ENCODE measurements around the gene C1orf52.
"Not testable (repeated sequence)": the region's sequence is repeated elsewhere in the genome, so short reads cannot be mapped to it uniquely, and the experiment has no call there.

C1orf52 gene

DNA sequence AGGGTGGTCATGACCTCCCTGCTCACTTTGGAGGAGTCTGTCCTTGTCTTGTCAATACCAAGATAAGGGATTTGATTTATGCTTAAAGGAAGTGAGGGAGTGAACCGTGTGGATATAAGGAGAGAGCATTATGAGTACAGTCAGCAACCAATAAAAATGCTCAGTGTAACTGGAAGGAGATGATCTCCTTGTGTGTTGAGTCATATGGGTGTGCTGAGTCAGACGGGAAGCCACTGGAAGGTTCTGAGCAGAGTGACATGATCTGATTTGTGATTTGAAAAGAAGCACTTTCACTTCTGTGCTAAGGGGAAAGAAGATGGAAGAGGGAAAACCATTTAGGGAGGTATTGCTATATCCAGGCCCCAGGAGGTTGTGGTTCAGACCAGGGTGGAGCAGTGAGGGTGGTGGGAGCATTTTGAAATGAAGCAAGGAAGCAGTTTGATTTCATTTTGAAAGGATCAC, 19.4 kb upstream of the C1orf52 start:
- no peak for DNase-seq (ENCODE audit: low read depth, low spot score)

DNA sequence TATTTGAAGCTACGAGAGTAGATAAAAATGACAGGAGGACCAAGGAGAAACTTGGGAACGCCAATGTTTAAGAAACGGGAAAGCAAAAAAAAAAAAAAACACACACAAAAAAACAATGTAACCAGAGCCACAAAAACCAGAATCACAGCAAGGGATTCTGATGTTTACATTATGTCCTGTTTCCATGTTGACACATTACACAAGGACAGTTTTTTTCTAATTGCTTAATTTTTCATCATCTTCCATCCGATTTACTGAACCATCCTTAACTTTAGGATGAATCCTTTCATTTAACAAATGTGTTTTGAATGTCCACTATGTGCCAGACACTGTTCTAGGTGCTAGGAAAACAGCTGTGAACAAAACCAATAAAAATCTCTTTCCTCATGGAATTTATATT, 18.3 kb upstream of the C1orf52 start:
- no peak for DNase-seq (ENCODE audit: low read depth, low spot score)

DNA sequence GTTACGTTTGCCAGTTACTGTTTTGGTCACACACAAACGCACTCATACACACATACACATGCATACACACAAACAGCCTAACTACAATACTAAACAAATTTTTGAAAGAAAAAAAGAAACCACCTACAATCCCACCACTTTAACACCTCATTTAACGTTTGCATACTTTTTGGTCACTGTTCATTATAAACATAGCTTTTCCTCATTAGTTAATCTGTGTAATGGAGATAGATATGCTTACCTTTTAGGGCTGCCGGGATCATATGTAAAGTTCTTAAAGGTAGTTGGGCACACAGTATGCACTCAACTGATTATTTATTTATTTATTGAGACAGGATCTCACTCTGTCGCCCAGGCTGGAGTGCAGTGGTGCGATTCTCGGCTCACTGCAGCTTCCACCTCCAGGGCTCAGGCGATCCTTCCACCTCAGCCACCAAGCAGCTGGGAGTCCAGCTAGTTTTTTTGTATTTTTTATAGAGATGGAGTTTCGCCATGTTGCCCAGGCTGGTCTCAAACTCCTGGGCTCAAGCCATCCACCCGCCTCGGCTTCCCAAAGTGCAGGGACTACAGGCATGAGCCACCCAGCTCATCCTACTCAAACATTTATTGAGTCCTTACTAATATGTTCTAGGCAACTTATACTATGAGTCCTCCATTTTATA, 17.6 kb upstream of the C1orf52 start:
- DNase-seq (ENCODE audit: low read depth, low spot score): no peak

DNA sequence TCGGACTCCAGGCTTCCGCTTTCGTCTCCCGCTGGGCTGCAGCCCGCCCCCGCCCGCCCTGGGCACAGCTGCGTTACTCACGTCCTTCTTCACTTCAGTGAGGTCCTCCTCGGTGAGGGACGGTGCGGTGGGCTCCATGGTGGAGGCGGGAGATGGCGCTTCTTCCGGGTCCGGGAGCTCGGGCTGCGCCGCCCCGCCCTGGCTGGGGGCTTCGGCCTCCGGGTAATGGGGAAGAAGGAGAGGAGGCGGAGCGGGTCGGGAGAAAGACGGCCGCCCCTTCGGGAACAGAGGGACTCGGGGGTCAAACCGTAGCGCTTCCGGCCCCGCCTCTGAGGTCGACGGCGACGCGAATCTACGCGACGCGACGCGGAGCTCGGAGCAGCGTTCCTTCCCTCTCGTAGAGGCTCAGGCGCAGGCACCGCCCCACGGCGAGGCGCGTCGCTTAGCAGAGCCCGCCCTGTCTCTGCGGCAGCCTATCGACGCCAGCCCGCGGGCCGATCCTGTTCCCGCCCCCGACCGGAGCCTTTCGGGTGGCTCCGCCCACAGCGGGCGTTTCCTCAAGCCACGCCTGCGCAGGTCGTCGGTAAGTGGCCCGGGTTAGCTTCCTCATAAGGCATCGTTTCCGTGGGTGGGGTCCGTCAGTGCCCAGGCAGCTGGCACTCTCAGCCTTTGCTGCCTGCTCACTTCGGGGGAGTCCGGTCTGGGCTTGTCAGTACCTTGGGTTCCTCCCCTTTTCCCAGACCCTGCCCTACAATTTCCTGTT, 16.9 kb upstream of the C1orf52 start, which contains the start of gene BCL10:
TSS of gene BCL10 (minus strand) at position 418 of the 763 bp plus-strand sequence. CDS start at position 138, 280 bp downstream.
- peak; percentile 87 for DNase-seq (ENCODE audit: low read depth, low spot score)

DNA sequence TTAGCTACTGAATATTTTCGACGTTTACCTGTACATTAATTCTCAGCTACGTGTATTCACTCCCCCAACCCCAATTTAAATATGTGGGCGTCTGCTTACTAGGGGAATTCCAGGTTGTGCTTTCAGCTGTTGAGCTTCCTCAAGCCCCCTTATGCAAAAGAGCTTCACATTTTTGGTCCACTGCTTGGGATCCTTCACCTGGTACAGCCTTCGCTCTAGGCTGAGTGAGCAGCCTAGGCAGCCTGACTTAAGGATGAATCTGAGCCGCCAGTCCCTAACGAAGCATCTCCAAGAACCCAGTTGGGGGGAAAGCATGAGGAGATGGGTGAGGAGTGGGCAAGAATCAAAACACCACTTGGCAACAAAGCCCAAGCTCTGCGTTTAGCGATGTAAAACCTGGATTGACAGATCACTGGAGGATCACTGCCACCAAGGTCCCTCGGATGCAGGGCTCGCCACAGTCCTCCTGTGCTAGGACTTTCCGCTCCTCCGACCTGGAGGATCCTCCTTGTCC, 16.3 kb upstream of the C1orf52 start:
- DNase-seq (ENCODE audit: low read depth, low spot score): no peak

DNA sequence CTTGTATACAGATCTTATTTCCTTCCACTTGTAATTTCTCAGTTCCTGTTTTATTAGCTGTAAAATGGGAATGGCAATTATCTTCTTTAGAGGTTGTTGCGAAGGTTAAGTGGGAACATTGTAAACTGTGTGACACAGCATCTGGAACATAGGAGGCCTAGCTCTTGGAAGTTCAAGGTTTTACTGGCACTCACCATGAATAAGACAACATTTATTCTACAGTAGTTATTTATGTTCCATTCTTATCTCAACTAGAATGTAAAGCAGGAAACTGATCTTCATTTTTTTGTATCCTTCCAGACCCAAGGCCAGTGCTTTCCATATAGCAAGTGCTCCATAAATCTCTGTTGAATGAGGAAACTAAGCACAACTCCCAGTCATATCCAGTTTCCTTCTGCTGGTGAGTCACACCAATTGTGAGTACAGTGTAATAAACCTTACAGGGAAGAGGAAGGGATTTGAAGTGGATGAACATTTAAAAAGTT, 15.5 kb upstream of the C1orf52 start:
- no peak for DNase-seq (ENCODE audit: low read depth, low spot score)

DNA sequence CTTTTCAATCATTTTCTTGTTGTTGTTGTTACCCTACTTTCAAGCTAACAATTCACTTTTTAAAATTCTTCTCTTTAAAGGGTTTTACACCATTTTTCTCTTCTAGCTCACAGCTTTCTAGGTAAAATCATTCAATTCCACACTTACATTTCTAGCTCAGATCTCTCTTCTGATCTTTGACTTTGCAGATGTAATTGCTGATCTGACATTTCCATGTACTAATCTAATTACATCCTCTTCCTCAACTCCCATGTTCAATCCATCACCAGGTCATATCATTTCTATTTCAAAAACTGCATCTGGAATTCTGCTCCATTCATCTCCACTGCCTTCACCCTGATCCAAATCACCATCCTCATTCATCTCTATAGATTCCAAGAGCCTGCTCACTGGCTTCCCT, 13.9 kb upstream of the C1orf52 start:
- DNase-seq (ENCODE audit: low read depth, low spot score): no peak

DNA sequence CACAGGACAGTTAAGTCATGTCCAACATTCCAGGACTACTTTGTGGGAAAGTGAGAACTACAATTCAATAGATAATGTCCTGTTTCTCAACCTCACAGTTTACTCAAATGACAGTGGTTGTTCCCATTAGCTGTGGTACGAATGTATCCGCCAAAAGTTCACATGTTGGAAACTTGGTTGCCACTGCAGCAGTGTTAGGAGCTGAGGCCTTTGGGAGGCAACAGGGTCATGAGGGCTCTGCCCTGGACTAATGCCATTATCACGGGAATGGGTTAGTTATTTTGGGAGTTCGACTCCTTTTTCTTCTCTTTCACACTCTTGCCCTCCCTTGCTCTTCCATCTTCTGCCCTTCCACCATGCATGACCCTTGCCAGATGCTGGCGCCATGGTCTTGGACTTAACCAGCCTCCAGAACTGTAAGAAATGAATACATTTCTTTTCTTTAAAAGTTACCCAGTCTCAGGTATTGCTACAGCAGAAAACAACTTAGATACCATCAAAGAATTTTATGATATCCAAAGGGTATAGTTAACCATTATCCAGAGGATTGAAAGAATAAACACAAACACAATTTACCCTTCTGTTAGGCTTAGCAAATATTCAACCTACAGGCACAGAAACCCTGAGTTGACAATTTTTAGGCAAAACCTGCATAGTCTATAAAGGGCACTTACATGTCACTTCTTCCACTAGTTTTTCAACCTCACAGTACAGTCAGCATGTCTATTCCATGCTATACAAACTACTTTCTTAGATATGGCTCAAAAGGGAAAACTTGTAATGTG, 9.5 kb upstream of the C1orf52 start:
- no peak for DNase-seq (ENCODE audit: low read depth, low spot score)

DNA sequence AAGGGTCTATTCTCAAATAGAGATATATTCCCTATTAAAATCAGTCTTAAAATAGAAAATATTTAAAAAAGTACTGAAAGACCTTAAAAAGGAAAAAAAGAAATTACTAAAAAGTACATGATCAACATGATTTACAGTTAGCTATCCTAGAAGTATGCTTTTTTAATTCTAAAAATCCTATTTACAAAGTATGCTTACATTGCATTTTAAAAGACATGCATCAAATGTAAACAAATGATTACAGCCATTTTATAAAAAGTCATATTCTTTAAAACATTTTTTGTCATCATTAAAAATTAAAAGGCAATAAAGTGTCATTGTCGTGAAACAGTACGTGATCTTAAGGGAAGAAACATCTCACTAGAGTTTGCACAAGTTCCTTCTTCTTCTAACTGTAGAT, 7.9 kb upstream of the C1orf52 start:
- DNase-seq (ENCODE audit: low read depth, low spot score): no peak

DNA sequence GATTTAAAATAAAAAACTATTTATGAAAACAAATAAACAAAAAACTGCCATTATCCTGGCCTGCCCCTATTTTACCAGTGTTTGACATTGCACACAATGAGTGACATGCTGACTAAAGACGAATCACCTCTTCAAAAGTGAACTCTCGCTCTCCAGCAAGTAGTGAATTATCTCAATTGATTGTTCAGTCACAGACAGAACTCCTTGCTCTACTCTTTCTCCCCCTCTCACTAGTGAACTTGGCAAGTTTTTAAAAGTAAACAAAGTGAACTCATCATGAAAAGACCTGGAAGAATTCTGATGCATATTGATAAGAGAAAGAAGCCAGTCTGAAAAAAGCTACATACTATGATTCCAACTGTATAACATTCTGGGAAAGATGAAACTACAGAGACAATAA, 4.7 kb upstream of the C1orf52 start:
- DNase-seq (ENCODE audit: low read depth, low spot score): no peak

DNA sequence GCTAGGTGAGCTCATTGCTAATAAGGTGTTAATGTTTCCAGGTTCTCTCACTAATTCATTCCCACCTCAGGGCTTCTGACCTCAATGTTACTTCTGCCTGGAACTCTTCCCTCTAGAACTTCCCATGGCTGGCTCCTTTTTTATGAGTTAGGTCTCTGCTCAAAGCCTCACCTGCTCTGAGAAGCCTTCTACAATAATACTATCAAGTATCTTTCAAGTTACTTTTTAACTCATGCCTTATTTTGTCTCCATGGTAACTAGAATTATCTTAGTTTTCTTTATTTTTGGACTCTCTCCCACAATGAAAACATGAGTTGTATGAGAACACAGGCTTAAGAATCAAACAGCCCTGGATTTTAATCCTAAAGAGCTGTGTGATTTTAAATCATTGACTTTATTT, 3.5 kb upstream of the C1orf52 start:
- DNase-seq (ENCODE audit: low read depth, low spot score): no peak

DNA sequence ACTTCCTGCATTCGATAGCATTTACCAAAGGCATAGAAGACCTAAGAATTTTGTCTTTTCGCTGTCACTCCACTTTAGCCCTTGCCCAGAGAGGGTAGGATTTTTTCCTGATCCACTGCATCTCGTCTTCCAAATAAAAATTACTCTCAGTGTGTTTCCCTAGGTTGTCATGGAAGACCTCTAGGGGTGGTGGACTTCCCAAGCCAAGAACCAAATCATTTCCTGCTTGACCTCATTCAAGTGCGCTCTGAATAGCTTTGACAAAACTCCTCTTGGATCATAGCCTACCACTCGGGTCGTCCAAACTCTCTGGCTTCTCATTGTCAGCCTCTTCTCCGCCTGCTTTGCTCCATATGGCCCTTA, 431 bp upstream of the C1orf52 start:
- DNase-seq (ENCODE audit: low read depth, low spot score): no peak

DNA sequence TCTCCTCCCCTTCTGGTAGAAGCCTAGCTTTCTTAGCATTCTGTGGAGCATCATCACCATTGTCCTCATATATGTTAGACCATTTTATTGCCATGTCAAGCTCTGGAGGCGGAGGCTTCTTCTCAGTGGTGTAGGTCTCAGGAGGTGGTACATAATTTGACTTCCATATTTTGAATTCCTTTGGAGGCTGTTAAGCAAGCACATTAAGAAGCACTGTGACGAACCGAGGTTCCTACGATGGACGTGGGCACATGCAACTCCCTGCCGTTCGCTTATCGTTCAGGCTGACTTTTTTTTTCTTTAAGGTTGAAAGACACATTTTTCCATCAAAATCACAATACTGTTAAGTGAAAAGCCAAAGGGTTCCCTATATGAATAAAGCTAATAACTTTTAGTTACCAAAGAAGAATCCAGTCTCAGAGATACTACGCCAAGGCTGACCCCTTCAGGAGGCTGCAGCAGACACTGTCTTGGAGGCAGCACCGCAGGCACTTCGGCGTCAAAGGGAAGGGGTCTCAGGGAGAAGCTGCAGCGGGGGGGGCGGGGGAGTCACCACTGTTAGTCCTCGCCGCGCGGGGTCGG, 835 bp downstream of the C1orf52 start:
- no peak for DNase-seq (ENCODE audit: low read depth, low spot score)

DNA sequence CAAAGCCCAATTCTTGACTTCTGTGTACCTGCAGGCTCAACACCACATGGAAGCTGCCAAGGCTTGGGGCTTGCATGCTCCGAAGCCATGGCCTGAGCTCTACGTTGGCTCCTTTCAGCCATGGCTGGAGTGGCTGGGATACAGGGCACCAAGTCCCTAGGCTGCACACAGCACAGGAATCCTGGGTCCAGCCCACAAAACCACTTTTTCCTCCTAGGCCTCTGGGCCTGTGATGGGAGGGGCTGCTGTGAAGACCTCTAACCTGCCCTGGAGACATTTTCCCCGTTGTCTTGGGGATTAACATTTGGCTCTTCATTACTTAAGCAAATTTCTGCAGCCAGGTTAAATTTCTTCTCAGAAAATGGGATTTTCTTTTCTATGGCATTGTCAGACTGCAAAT, 10.4 kb downstream of the C1orf52 start:
- not testable (repeated sequence) for DNase-seq (ENCODE audit: low read depth, low spot score)

DNA sequence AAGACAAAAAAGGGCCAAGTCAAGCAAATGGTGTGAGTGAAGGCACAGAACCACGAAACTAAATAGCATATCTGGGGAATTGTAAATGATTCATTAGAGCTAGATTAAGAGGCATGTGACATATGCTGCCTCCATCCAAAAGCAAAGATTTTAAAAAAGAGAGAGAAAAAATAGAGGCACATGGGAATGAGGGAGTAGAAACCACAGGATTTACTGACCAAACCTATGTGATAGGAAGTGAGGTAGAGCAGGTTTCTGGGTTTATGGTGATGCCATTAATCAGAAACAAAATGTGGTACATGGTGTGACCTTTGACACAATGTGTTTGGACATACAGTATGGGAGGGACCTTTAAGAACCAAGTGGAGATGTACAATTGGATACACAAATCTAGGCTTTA, 13.6 kb downstream of the C1orf52 start:
- no peak for DNase-seq (ENCODE audit: low read depth, low spot score)

DNA sequence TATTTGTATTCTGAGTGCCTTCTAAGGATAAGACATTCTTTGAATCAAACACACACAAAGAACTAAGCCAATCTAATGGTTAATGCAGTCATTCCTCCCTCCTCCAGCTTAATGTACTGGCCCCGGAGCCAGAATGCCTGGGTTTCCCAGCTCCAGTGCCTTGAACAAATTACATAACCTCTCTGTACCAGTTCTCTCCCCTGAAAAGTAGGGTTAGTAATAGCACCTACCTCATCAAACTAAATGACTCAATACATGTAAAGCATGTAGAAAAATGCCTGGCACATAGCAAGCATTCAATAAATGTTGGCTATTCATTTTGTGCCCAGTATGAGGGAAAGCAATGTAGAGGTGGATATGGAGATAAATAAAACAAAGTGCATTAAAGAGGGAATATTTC, 14.0 kb downstream of the C1orf52 start:
- no peak for DNase-seq (ENCODE audit: low read depth, low spot score)

DNA sequence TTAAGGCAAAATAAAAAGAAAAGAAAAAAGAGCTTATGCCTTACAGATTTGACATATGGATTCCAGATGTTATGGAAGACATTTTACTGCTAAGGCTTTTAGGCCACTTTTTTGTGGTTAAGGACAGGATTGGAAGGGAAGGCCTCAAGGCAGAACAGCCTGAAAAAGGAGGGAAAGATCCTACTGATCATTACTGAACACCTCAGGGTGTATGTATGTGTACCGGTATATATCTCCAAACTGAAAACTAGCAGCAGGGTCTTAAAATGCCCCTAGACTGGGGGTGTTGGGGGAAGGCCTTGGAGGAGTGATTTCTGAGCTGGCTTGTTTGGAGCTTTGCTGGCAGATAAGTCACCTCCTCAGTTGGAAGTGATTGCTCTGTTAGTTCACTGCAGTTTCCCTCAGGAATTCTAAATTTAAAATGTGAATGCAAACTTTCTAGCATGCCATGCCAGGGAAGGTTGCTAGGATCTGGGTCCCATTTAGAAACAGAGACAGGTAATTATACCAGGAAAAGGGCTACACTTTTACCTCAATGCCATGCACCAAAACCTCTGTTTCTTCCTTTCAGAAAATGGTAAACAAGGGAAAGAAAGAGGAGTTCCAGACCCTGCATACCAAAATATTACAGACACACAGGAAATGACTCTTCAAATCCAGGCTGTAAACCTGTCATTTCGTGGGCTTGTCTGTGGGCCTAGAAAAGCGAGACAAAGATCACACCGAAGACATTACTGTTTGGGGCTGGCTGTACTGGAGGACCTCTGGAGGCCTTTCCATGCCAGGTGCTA, 15.0 kb downstream of the C1orf52 start:
- no peak for DNase-seq (ENCODE audit: low read depth, low spot score)

DNA sequence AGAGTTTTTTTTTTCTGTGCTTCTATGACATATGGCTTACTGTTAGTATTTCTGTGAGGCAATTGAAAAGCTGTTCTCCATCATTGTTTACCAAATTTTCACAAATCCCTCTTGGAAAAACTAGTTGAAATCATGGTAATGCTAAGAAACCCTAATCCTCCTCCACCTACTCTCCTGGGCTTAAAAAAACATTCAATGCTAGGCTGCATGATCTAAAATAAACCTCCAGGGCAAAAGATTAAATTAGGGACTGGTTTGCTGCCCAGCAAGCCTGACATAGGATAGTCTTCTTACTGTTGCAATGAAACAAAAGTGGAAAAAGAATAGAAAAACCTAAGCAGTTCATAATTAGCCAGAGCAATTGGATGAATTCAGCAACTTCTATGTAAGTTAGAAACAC, 16.1 kb downstream of the C1orf52 start:
- no peak for DNase-seq (ENCODE audit: low read depth, low spot score)

DNA sequence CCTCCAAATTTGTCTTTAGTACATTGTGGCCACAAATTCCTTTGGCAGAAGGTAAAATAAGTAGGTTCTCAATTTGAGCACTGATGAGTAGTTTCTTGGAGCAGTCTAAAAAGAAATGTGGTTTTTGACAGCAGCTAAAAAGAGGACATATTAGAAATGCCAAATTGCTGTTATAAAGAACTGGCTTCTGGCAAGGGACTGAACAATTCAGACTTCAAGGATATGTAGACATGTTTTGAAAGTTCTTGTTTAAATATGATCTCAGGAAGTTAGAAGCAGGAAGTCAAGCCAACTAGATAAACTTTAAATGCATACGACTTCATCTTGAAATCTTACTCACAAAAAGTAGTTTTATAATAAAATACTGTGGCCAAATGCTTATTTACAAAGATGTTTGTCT, 18.8 kb downstream of the C1orf52 start:
- no peak for DNase-seq (ENCODE audit: low read depth, low spot score)

DNA sequence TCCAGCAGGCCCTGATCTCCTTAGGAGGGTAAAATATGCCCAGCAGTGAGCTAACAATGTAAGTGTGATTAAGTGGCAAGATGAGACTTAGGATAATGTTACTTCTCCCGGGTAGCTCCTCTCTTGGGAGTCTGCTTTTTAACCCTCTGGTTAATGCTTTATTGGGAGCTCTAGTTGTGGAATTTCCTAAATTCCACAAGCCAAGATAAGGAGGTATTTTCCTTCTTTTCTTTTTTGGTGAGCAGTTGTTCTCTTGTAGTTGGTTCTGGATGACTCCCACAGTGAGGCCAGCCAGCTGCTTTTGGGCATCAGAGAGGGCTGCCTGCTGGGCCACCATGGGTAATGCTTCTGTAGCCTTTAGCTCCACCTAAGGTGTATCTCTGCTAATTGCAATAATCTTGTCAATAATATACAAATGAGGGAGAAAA, 19.3 kb downstream of the C1orf52 start:
- peak; percentile 17 for DNase-seq (ENCODE audit: low read depth, low spot score)

DNA sequence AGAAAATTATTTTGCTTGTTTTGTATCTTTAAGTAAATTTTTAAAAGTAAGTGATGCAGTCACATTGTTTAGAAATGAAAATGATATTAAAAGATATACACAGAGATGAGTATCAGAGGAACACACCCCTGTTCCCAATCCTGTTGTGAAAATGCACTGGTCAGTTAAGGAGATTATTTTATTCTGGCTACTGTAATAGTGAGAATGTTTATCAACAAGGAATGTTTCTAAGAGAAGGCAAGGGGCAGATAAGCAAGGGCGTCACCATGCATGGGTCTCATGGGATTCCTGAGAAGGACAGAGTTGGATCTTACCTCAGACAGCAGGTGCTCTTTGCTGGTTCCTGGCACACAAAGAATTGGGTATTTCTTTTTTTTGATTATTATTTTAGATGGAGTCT, 21.8 kb downstream of the C1orf52 start:
- DNase-seq (ENCODE audit: low read depth, low spot score): no peak

All from iPS DF 19.7 (cell line).